Measurements from ENCODE around the gene KRT83.
"Not testable (repeated sequence)": the region's sequence is repeated elsewhere in the genome, so short reads cannot be mapped to it uniquely, and the experiment has no call there.

KRT83 gene

DNA sequence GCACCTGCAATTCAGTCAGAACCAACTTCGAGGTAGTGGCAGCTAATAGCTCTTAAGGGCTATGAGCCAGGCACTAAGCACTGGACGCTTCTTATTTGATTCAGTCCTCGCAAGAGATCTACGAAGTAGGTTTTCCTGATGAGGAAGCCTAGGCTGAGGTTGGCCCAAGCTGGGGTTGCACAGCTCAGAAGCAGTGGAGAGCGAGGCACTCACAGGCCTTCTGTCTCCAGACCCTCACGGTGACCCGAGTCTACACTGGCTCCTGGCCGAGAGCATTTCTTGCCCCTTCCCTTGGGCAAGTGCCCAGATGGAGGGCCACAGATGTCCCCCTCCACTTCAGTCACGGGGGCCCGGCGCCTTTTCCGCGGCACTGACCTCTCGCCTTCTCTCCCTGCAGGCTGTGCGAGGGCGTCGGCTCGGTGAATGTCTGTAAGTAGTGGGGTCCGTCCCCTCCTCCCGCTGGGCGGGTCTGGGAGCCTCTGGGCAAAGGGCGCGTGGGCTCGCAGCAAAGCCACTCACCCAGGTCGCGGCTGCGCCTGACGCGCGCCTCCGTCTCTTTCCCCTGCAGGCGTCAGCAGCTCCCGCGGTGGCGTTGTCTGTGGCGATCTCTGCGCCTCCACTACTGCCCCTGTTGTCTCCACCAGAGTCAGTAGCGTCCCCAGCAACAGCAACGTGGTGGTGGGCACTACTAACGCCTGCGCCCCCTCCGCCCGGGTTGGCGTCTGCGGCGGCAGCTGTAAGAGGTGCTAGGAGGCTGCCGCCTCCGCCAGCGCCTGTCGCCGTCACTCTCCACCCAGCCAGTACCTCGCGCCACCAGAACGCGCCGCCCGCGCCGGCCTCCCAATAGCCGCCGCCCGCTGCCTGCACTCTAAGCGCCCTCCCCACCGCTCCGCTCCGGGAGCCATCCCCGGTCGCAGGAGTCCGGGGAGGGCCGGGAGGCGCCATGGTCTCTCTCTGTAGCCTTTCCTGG, 13.1 kb downstream of the KRT83 start:
- DNase-seq, result peak; percentile 47 to 66

- DNase-seq, result no peak
Observed at GRCh38 chr12:52306731-52307130, 14.5 kb downstream of the KRT83 start.

GRCh38 chr12:52305921-52306705, 15.1 kb downstream of the KRT83 start:
- no peak for DNase-seq

DNA sequence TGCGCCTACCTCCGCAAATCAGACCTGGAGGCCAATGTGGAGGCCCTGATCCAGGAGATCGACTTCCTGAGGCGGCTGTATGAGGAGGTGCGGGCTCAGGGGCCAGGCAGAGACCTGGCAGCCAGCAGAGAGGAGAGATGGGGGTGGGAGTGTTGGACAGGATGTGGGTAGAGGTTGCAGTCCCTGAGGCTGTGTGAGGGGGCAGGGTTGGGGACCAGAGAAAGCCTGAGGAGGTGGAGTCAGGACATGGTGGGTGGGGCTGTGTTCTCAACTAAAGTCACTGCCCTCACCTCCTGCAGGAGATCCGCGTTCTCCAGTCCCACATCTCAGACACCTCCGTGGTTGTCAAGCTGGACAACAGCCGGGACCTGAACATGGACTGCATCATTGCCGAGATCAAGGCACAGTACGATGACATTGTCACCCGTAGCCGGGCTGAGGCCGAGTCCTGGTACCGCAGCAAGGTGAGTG, 16.2 kb downstream of the KRT83 start:
- DNase-seq, result peak in 1 of 2 donors; percentile 14

DNA sequence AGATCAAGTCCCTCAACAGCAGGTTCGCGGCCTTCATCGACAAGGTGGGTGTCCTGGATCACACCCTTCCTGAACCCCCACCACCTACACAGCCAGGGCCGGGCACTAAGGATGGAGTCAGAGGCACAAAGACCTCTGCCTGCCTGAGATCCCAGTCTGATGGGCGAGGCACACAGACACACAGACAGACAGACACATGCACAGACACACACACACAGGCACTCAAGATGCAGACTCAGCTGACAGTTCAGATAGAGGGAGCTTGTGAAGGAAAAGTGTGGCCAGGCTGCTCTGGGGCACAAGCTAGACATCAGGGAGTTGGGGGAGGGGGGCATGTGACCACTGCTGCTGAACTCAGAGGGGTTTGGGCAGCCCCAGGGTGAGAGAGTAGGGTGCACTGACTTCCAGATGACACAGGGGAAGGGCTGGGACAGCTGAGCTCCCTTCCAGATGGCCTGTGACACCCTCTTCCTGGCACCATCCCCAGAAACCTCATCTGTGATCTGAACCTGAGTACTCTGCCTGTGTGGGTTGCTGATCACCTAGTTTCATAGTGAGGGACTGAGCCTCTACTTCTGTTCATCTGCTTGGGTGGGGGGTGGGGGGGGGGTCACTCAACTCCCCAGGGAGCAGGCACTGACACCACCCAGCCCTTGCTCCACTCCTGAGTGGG, 18.8 kb downstream of the KRT83 start:
- not testable (repeated sequence) for DNase-seq

DNA sequence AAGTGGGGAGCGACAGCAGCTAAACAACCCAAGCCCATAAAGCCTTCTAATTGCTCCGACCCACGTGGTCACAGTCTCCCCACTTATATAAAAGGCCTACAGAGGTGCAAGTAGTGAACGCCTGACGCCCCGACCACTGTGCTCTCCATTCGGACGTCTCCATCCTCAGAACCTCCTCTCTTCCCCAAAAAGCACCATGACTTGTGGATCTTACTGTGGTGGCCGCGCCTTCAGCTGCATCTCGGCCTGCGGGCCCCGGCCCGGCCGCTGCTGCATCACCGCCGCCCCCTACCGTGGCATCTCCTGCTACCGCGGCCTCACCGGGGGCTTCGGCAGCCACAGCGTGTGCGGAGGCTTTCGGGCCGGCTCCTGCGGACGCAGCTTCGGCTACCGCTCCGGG, 19.5 kb downstream of the KRT83 start:
- not testable (repeated sequence) for DNase-seq

GRCh38 chr12:52300796-52301691, 20.2 kb downstream of the KRT83 start:
- no peak for DNase-seq

DNA sequence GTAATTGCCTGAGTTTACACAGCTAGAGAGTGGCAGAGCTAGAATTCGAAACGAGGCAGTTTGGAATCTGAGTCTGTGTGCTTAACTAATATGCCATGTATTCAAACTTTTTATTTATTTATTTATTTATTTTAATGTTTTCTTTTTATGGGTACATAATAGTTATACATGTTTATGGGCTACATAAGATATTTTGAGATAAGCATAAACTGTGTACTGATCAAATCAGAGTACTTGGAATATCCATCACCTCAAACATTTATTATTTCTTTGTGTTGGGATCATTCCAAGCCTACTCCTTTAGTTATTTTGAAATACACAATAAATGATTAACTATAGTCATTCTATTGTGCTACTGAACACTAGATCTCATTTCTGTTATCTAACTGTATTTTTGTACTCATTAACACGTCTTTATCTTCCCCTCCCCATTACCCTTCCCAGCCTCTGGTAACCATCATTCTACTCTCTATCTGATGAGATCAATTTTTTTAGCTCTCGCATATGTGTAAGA, 22.5 kb downstream of the KRT83 start:
- DNase-seq, result no peak

- DNase-seq, result no peak
Observed at GRCh38 chr12:52296572-52297215, 24.5 kb downstream of the KRT83 start.

DNA sequence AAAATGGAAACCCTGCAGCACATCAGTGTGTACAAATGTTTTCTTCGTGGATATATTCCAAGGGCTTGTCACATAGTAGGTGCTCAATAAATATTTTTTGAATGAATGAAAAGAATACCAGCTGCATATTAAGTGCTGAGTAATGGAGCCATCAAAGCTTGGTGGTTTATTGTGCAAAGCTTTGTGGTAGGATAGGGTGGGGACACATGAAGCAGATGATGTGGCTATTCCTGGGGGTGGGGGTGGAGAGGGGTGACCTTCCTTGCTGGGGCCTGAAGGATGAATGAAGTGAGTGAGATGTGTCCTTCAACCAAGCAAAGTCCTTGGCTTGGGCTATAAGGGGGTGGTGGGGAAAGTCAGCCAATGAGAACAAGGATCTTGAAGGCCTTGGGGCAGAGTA, 25.5 kb downstream of the KRT83 start:
- DNase-seq, result peak in 1 of 2 donors; percentile 2

- DNase-seq, result no peak
Observed at GRCh38 chr12:52294803-52295202, 26.4 kb downstream of the KRT83 start.

DNA sequence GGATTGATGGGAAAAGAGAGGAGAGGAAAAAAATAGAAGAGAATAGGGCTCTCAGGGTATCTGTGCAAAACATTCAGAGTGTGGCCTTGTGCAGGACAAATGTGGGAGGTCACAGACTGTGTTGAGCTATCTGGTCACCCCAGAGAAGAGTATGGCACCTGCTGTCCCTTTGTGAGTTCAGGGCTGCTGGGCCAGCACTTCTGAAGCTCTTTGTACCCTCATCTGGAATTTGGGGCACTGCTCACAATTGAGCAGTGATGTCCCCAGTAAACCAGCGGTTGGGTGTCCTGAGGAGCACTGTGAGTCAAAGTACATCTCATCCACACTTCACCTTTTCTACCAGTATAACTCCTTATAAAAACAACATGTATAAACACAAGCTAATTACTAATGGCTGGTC, 27.3 kb downstream of the KRT83 start:
- DNase-seq, result no peak

GRCh38 chr12:52291267-52291935, 29.8 kb downstream of the KRT83 start, which contains the start of gene KRT81:
TSS of gene KRT81 (minus strand) at chr12:52291534. CDS start at chr12:52291465, 69 bp downstream.
- DNase-seq, result no peak

- not testable (repeated sequence) for DNase-seq
Observed at GRCh38 chr12:52290483-52291134, 30.6 kb downstream of the KRT83 start.

- not testable (repeated sequence) for DNase-seq
Observed at GRCh38 chr12:52287816-52288805, 33.1 kb downstream of the KRT83 start.

- DNase-seq, result not testable (repeated sequence)
Observed at GRCh38 chr12:52286857-52287785, 34.1 kb downstream of the KRT83 start.

GRCh38 chr12:52285851-52286530, 35.2 kb downstream of the KRT83 start:
- DNase-seq, result no peak

Measured in stimulated activated CD4-positive, alpha-beta T cell treated with anti-CD3 and anti-CD28 coated beads, Interleukin-2, amount 100 ng/mL, for 24 hours (primary cell).